GM12875 (cell line): Measurements from ENCODE around the gene NELL1.

Source experiments
- H3K4me3 ChIP-seq: one replicate; pipeline ENCODE4 v1.5.1; 2011; ENCODE audit warnings: low read depth, low read length, control low read depth
- CTCF ChIP-seq: IDR thresholded peaks from 2 replicates; pipeline ENCODE4 v1.5.1; 2011; ENCODE audit warnings: low read depth, mild to moderate bottlenecking, control low read depth, inconsistent platforms, low read length, moderate library complexity, borderline replicate concordance; ENCODE audit not compliant: insufficient read depth

NELL1 gene

DNA sequence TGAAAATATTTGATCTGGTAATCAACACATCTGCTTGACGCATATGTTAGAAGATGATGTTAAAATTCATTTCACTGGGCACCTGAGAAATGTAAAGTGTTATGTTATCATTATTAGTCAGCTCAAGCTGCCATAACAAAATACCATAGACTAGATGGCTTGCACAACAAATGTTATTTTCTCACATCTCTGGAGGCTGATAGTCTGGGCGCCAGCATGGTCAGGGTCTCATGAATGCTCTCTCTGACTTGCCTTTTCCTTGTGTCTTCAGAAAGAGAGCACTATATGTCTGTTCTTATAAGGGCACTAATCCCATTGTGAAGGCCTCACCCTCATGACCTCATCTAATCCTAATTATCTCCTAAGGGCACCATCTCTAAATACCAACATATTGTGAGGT lies 435.3 kb downstream of the NELL1 start:
- no peak for TF ChIP-seq CTCF

GRCh38 chr11:21105196-21105917 lies 436.0 kb downstream of the NELL1 start:
- no peak overlapping the region for H3K4me3 ChIP-seq
- no peak for TF ChIP-seq CTCF

More for the DNA sequence above, 435.3 kb downstream of the NELL1 start:
- no peak overlapping the region for H3K4me3 ChIP-seq

GRCh38 chr11:21109341-21109740 lies 440.0 kb downstream of the NELL1 start:
- H3K4me3 ChIP-seq = no peak overlapping the region
- no peak for TF ChIP-seq CTCF

DNA sequence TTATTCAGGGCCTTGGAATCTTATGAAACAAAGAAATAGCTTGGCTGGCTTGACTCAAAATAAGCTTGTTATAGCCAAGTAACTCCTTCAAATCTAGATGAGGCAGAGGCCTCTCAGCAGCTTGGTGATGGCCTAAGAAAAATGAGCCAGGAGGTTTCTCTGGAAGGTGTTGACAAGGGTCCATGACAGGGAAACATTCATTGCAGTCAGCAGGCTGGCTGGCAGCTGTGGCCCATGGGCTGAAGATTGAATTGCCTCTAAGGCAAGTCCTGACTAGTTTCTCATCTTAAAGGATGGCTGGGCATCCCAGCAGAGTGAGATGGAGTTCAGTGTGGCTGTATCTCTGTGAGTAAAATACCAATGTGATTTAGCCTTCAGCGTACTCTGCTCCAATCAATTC lies 441.0 kb downstream of the NELL1 start:
- TF ChIP-seq CTCF = no peak
- H3K4me3 ChIP-seq = no peak overlapping the region

- no peak for TF ChIP-seq CTCF
- no peak overlapping the region for H3K4me3 ChIP-seq
Observed at GRCh38 chr11:21113876-21114275, 444.5 kb downstream of the NELL1 start.

GRCh38 chr11:21116009-21116408 lies 446.6 kb downstream of the NELL1 start:
- no peak overlapping the region for H3K4me3 ChIP-seq
- no peak for TF ChIP-seq CTCF

DNA sequence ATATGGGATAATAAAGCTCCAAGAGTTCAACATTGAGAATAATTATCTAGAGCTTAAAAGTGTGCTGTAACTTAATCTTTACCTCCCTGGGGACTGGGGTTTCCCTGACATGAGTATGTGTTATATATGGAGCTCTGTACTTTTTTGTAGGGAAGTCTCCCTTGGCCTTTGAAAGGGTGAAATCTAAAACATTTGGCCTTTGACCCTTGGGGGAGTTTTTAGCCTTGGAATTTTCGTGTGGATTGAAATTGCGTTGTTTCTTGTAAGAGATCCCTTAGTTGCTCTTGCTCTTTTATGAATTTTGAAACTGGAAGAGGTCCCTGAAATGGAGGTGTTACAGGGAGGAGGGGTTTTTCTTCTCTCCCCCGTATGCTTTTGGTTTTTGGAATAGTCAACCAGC lies 450.0 kb downstream of the NELL1 start:
- TF ChIP-seq CTCF = no peak
- no peak overlapping the region for H3K4me3 ChIP-seq
